Measurements from ENCODE around the gene PGAP2.

Gene PGAP2

DNA sequence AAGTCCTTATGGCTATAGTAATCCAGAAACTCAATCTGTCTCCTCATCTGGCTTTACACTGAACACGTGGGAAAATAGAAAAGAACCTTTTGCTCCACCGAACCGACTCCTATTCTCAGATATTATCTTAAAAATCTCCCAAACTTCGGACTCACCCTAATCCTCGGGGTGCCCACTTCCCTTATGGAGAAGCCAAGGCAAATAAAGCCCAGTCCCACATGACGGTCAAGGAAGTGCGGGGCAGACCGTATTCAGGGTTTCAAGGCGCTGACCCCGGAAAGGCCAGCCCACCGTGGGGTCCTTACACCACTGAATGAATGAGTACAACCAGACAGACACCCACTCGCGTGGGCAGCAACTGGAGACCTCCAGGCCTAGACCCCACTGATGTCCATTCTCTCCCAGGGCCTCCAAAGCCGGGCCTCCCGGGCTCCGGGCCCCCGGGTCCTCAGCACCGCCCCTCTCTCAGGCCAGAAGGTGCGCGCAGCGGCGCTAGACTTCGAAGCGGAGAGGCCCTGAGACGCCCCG lies 11.5 kb upstream of the PGAP2 start:
- no peak for TF ChIP-seq CTCF (conservative IDR thresholded peaks at IDR 0.05)
- peak overlapping the region; percentile 83 for H3K27ac ChIP-seq

GRCh38 chr11:3797329-3798090 lies 10.8 kb upstream of the PGAP2 start, which contains the start of gene NUP98:
TSS of gene NUP98 (minus strand) at chr11:3797554. CDS start at chr11:3782117, 15,437 bp downstream.
- H3K27ac ChIP-seq = peak within 1 kb of the TSS; percentile 83
- TF ChIP-seq CTCF (conservative IDR thresholded peaks at IDR 0.05) = no peak

DNA sequence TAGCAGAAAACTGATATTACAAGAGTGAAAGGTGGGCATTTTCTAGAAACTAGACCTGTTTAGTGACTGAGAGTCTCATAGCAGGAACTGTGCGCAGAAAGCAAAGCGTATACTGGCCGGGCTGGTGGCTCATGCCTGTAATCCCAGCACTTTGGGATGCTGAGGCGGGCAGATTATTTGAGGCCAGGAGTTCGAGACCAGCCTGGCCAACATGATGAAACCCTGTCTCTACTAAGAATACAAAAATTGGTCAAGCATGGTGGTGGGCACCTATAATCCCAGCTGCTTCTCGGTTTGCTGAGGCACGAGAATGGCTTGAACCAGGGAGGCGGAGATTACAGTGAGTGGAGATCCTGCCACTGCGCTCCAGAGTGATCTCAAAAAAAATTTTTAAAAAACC lies 9.2 kb upstream of the PGAP2 start:
- no peak for TF ChIP-seq CTCF (conservative IDR thresholded peaks at IDR 0.05)
- H3K27ac ChIP-seq = no peak overlapping the region

DNA sequence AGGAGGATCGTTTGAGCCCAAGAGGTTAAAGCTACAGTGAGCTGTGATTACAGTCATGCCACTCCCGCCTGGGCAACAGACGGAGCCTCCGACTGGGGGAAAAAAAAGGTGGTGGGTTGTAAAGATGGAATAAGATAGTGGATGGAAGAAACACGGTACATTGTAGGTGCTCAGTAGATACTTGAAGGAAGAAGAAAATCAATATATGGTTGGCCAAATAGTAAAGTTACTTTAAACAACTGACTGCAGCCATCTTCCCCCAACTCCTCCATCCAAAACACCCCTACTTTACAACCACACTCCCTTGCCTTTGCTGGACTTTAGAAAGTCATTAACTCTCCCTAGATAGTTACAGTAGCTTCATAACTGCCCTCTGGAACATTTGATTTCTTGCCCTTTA lies 8.5 kb upstream of the PGAP2 start:
- no peak for TF ChIP-seq CTCF (conservative IDR thresholded peaks at IDR 0.05)
- H3K27ac ChIP-seq = no peak overlapping the region

DNA sequence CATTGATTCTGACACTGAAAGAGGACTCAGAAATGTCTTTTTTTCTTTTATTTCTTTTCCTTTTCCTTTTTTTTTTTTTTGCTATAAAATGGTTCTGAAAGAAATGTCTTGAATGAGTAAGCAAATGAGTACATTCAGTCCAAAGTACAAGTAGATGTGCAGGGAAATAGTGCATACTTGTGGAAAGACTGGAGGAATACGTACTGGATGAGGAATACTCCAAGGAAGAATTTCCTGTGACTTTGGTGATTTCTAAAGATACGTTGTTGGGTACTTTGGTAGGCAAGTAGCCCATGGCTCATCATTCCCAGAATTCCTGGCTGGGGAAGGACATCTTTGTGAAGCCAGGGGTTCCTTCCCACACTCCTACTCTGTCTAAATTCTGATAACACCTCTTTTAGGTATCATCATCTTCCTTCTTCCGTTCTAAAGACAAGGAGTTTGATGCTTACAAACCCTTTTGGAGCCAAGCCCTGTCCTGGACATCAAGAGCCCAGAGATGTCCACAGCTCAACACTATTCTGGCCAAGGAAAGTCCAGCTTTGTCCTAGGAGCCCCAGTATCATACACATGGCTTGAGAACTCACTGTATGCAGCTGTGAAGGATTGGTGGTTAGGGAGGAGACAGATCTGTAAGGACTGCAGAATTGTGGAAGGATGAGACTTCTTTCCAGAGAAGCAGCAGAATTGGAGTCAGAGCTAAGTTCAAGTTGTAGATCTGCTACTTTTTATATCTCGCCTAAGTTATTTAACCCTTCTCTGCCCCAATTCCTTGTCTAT lies 6.2 kb upstream of the PGAP2 start:
- no peak overlapping the region for H3K27ac ChIP-seq
- TF ChIP-seq CTCF (conservative IDR thresholded peaks at IDR 0.05) = no peak

GRCh38 chr11:3803726-3804495 lies 4.4 kb upstream of the PGAP2 start:
- no peak overlapping the region for H3K27ac ChIP-seq
- TF ChIP-seq CTCF (conservative IDR thresholded peaks at IDR 0.05) = no peak
